Keratinocyte (primary cell): ENCODE measurements around the gene VSIG2. TPM values are rescaled to one million over a fixed set of nuclear protein-coding genes. Genes with fewer than 3 reads are reported as not detected.
A peak's percentile ranks its signal among the peaks of the same experiment; 100 is the strongest.

ENCODE experiments used
- DNase-seq: peaks from one replicate; pipeline ENCODE4 v3.0.0-alpha.2; 2011; ENCODE audit warnings: low read depth, missing footprints, low spot score
- FAIRE-seq: peaks from 2 replicates; lab custom pipeline; 2011; peaks lifted over from hg19 to GRCh38; lab: Jason Lieb, UNC
- H2AFZ ChIP-seq: 2 replicates; pipeline ENCODE4 v1.6.0; 2012; ENCODE audit warnings: low read length, control low read depth, inconsistent platforms; ENCODE audit not compliant: control insufficient read depth
- H3K27ac ChIP-seq: 2 replicates; pipeline ENCODE4 v1.5.1; 2011; ENCODE audit warnings: low read length; ENCODE audit not compliant: control insufficient read depth, insufficient read depth
- H3K27me3 ChIP-seq: 3 replicates; pipeline ENCODE4 v1.6.0; 2011; ENCODE audit warnings: low read length; ENCODE audit not compliant: control insufficient read depth, insufficient read depth; ENCODE audit errors: extremely low read depth
- H3K36me3 ChIP-seq, 2 experiments: 2 replicates in 1 of 2; 3 replicates in 1 of 2; pipeline ENCODE4 v1.5.1; 2011; ENCODE audit warnings: low read length in 2 of 2, mild to moderate bottlenecking in 1 of 2; ENCODE audit not compliant: control insufficient read depth in 2 of 2, insufficient read depth in 2 of 2; ENCODE audit errors: extremely low read depth in 1 of 2
- H3K4me1 ChIP-seq: 3 replicates; pipeline ENCODE4 v1.5.1; 2011; ENCODE audit warnings: low read length; ENCODE audit not compliant: control insufficient read depth, insufficient read depth; ENCODE audit errors: extremely low read depth
- H3K4me2 ChIP-seq: 3 replicates; pipeline ENCODE4 v1.6.0; 2011; ENCODE audit warnings: low read depth, low read length; ENCODE audit not compliant: control insufficient read depth, insufficient read depth; ENCODE audit errors: extremely low read depth
- H3K4me3 ChIP-seq, 3 experiments: fragments of 200-600 bp in 1 of 3; sonication (generic) in 1 of 3; 2 replicates in 2 of 3; 3 replicates in 1 of 3; pipeline ENCODE4 v1.5.1; 2011 to 2016; ENCODE audit warnings: low read length in 3 of 3, mild to moderate bottlenecking in 3 of 3, control low read depth in 2 of 3, inconsistent platforms in 1 of 3, low read depth in 1 of 3, mixed read lengths in 1 of 3, mixed run types in 1 of 3, moderate library complexity in 1 of 3; ENCODE audit not compliant: control insufficient read depth in 2 of 3, insufficient read depth in 2 of 3; ENCODE audit errors: extremely low read depth in 1 of 3
- H3K79me2 ChIP-seq: 2 replicates; pipeline ENCODE4 v1.6.0; 2012; ENCODE audit warnings: low read length; ENCODE audit not compliant: control insufficient read depth, insufficient read depth
- H3K9ac ChIP-seq: 3 replicates; pipeline ENCODE4 v1.6.0; 2011; ENCODE audit warnings: low read length; ENCODE audit not compliant: control insufficient read depth, insufficient read depth; ENCODE audit errors: extremely low read depth
- H3K9me1 ChIP-seq: 3 replicates; pipeline ENCODE4 v1.6.0; 2011; ENCODE audit warnings: low read length; ENCODE audit not compliant: control insufficient read depth, insufficient read depth; ENCODE audit errors: extremely low read depth
- H3K9me3 ChIP-seq: 2 replicates; pipeline ENCODE4 v1.5.1; 2012; ENCODE audit warnings: low read depth, low read length; ENCODE audit not compliant: control insufficient read depth
- H4K20me1 ChIP-seq: 3 replicates; pipeline ENCODE4 v1.6.0; 2011; ENCODE audit warnings: low read length; ENCODE audit not compliant: control insufficient read depth, insufficient read depth; ENCODE audit errors: extremely low read depth
- CTCF ChIP-seq, 3 experiments: IDR thresholded peaks in 1 of 3; conservative IDR thresholded peaks in 1 of 3; optimal IDR thresholded peaks in 1 of 3; 2 replicates in 2 of 3; 3 replicates in 1 of 3; pipeline versions ENCODE3 to v1.5.1; 2011; ENCODE audit warnings: low read length in 3 of 3, mild to moderate bottlenecking in 3 of 3, moderate library complexity in 2 of 3, control low read depth in 1 of 3, inconsistent platforms in 1 of 3; ENCODE audit not compliant: insufficient read depth in 2 of 3; ENCODE audit errors: extremely low read depth in 1 of 3
- EZH2 ChIP-seq: IDR thresholded peaks from one replicate; pipeline ENCODE4 v1.6.1; 2012; ENCODE audit warnings: inconsistent platforms, mild to moderate bottlenecking, low read length, moderate library complexity
- dilution Hi-C: fragments of 300-500 bp; cut with MboI; formaldehyde crosslinking; loops from one replicate; pipeline ENCODE4 v1.7.0; 2020; ENCODE audit warnings: low sequenced_read_pairs; ENCODE audit not compliant: extremely low pct_ligation_motif_present
- polyA plus RNA-seq, 5 experiments: library from polyadenylated mRNA; depleted of rRNA in 3 of 5; stranded (reverse) in 3 of 5; stranded (forward) in 1 of 5; unstranded in 1 of 5; fragments of >200 nt; gene quantifications; 1 replicate in 1 of 5; 2 replicates in 3 of 5; 3 replicates in 1 of 5; pipeline versions ENCODE4 v1.2.1 to v1.2.3, GENCODE V29; 2011 to 2012; ENCODE audit warnings: missing spikeins in 2 of 5, low read depth in 1 of 5, low replicate concordance in 1 of 5

VSIG2 gene
- polyA plus RNA-seq, 1 donor (not counting 4 experiments of a cell fraction or from before 2014, with no cell fraction given): not detected

- DNase-seq: peak; percentile 32
- Histone ChIP-seq H3K4me1 (peaks cover 32% of the 10 kb centered on the region), H3K9ac (peak overlapping the region; percentile 37), H3K4me2 (peak overlapping the region; percentile 97), H3K36me3 (no peaks in the 10 kb centered on the region), H2AFZ (peak overlapping the region; percentile 59), H4K20me1 (no peaks in the 10 kb centered on the region), H3K27ac (peak overlapping the region; percentile 50), H3K4me3 (peak overlapping the region in 2 of 3 experiments; percentile 56 to 60), H3K27me3 (peaks cover 34% of the 10 kb centered on the region), H3K79me2 (no peaks in the 10 kb centered on the region), H3K9me3 (no peaks in the 10 kb centered on the region), H3K9me1 (no peaks in the 10 kb centered on the region)
- no peak for TF ChIP-seq EZH2
- FAIRE-seq: peak; percentile 94
- dilution Hi-C loops: no loop called here
Measured at GRCh38 chr11:124717421-124717785, 34.7 kb downstream of the VSIG2 start.

DNA sequence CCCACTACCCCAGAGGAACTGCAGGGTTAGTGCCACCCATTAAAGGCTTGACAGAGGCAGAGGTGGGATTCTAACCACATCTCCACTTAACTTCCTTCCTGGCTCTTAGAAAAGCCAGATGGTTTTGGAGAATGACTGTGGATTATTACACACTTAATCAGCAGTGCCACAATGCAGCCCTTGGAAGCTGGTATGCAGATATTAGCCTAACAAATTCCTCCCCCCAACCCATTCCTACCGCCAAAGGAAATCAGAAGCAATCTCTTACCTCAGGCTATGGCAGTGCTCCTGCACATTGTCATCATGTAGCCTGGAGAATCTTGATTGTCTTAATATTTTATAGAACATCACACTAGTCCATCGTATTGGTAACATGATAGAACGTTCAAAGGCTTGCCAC lies 35.5 kb downstream of the VSIG2 start:
- peak overlapping the region; percentile 97 for H3K4me2 ChIP-seq
- H3K27me3 ChIP-seq: peaks cover 26% of the 10 kb centered on the region
- no peaks in the 10 kb centered on the region for H4K20me1 ChIP-seq
- no peak overlapping the region for H3K9ac ChIP-seq
- no peaks in the 10 kb centered on the region for H3K9me1 ChIP-seq
- H3K4me3 ChIP-seq: peak overlapping the region in 1 of 3 experiments; percentile 38
- H3K9me3 ChIP-seq: no peaks in the 10 kb centered on the region
- H3K79me2 ChIP-seq: no peaks in the 10 kb centered on the region
- peak; percentile 96 for FAIRE-seq
- peaks cover 32% of the 10 kb centered on the region for H3K4me1 ChIP-seq
- dilution Hi-C loops: no loop called here
- peak overlapping the region; percentile 4 for H2AFZ ChIP-seq
- no peak for TF ChIP-seq CTCF (optimal IDR thresholded peaks at IDR 0.05 in 1 of 3, IDR thresholded peaks at IDR 0.05 in 1 of 3, conservative IDR thresholded peaks at IDR 0.05 in 1 of 3; ENCODE audit: extremely low read depth in 1 of 3, insufficient read depth in 2 of 3, low read length in 3 of 3)
- no peak for TF ChIP-seq EZH2
- DNase-seq: peak; percentile 45
- H3K36me3 ChIP-seq: no peaks in the 10 kb centered on the region
- H3K27ac ChIP-seq: peak overlapping the region; percentile 20

DNA sequence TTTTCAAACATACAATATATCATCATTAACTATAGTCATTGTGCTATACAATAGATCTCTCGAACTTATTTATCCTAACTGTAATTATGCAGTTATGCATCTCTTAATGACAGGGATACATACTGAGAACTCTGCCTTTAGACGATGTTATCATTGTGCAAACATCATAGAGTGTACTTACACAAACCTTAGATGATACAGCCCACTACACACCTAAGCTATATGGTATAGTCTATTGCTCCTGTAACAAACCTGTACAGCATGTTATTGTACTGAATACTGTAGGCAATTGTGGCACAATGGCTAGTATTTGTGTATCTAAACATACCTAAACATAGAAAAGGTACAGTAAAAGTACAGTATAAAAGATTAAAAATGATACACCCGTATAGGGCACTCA lies 39.7 kb downstream of the VSIG2 start:
- no peak overlapping the region for H3K4me3 ChIP-seq
- no peak overlapping the region for H3K27ac ChIP-seq
- DNase-seq: no peak
- H3K9me3 ChIP-seq: no peaks in the 10 kb centered on the region
- no peaks in the 10 kb centered on the region for H3K36me3 ChIP-seq
- no peaks in the 10 kb centered on the region for H3K27me3 ChIP-seq
- peaks cover 16% of the 10 kb centered on the region for H3K4me1 ChIP-seq
- no peaks in the 10 kb centered on the region for H3K79me2 ChIP-seq
- H2AFZ ChIP-seq: no peak overlapping the region
- no peak for FAIRE-seq
- dilution Hi-C loops: no loop called here
- TF ChIP-seq EZH2 (no peak), CTCF (optimal IDR thresholded peaks at IDR 0.05 in 1 of 3, IDR thresholded peaks at IDR 0.05 in 1 of 3, conservative IDR thresholded peaks at IDR 0.05 in 1 of 3; ENCODE audit: extremely low read depth in 1 of 3, insufficient read depth in 2 of 3, low read length in 3 of 3) (no peak)
- H3K9ac ChIP-seq: no peak overlapping the region
- no peak overlapping the region for H3K4me2 ChIP-seq
- H3K9me1 ChIP-seq: no peaks in the 10 kb centered on the region
- H4K20me1 ChIP-seq: no peaks in the 10 kb centered on the region
